GM20000 (cell line): ENCODE results near the gene C16orf92.
"Not testable (repeated sequence)": the region's sequence is repeated elsewhere in the genome, so short reads cannot be mapped to it uniquely, and the experiment has no call there.

Experiments
- DNase-seq: peaks from one replicate; pipeline ENCODE4 v3.0.0; 2012; ENCODE audit warnings: low spot score
- TF ChIP-seq, protein P1 (sequence below): IDR thresholded peaks from 2 replicates; pipeline ENCODE4 v1.5.1; 2012; ENCODE audit warnings: mild to moderate bottlenecking, control low read depth; ENCODE audit errors: extremely low read depth, missing control alignments

The C16orf92 gene

DNA sequence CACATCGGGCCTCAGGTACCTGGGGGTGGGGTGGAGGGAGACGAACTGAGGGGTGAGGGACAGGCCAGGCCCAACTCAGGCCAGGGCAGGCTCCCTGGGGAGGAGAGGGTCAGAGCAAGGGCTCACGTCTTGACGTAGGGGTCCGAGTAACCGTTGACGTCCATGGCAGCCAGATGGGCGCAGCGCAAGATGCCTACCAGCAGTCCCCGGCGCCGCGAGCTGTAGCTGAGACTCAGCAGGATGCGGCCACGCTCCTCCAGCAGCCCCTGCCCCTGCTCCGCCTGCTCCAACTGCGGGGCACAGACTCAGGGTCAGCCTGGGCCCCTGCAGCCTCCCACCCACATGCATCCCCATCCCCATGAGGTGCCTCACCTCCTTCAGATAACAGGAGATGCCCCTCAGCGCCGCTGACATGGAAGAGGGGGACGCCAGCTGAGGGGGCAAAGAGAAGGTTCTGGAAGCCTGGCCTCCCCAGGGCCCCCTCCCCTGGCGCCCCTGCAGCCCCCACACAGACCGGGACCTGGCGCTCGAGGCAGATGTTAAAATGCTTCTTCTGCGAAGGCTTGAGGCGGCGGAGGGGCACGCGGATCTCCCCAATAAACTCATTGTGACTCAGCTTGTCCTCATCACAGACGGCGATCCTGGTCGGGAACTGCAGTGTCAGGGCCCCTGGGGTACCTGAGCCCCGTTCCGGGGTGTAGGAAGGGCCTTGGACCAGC, 16.2 kb upstream of the C16orf92 start:
- TF ChIP-seq, protein P1, sequence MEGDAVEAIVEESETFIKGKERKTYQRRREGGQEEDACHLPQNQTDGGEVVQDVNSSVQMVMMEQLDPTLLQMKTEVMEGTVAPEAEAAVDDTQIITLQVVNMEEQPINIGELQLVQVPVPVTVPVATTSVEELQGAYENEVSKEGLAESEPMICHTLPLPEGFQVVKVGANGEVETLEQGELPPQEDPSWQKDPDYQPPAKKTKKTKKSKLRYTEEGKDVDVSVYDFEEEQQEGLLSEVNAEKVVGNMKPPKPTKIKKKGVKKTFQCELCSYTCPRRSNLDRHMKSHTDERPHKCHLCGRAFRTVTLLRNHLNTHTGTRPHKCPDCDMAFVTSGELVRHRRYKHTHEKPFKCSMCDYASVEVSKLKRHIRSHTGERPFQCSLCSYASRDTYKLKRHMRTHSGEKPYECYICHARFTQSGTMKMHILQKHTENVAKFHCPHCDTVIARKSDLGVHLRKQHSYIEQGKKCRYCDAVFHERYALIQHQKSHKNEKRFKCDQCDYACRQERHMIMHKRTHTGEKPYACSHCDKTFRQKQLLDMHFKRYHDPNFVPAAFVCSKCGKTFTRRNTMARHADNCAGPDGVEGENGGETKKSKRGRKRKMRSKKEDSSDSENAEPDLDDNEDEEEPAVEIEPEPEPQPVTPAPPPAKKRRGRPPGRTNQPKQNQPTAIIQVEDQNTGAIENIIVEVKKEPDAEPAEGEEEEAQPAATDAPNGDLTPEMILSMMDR = no peak
- DNase-seq = no peak

DNA sequence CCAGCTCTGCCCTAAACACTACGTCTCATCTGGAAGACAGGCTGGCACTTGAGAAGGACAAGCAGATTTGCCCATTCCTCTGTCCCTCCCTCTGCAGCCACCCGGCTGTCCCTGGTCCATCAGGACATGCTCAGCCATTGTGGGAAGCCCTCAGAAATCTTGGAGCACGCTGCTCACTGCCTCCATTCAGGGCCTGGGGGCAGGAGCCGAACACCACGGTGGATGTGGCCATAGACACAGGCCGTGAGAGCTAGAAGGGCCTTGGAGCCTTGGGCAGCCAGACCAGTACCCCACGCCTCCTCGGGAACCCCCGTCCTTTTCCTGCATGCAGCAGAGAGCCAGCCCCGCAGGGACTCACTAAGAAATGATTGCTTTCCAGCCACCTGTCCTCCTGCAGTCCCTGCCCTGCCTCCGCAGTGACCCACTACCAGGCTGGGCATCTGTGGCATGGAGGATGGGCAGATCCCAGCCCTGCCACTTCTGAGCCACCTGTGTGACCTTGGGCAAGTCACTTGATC, 15.6 kb upstream of the C16orf92 start:
- DNase-seq = no peak
- TF ChIP-seq, protein P1 = no peak

DNA sequence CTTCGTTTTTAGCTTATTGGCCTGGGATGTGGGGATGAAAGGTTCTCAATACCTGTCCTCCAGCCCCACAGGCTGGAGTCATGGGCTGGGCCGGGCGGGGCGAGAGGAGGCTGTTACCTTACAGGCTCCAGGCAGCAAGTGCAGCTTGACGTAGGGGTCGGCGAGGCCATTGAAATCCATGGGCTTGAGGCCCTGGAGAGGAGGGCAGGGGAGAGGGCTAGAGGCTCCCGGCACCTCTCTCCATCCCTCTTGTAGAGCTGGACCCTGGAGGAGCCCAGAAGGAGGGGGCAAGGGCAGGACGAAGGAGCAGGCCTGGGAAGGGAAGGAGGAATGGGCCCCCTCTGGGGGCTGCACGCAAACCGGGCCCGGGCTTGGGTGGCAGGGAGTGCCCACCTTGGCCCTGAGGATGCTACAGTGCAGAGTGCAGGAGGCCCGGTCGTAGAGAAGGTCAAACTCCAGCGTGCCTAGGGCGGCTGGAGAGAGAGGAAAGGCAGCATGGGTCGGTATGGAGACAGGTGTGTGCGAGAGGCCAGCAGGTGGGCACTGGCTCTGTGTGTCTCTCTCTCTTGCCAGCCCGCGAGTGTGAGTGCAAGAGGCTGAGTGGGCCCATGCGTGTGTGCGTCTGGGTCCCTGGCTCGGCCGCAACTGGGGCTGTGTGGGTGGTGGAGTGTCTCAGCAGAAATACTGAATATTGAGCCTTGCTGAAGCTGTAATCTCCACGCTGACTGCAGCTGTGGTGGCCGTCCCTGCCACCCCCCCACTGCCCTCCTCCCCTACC, 13.7 kb upstream of the C16orf92 start:
- DNase-seq = no peak
- TF ChIP-seq, protein P1 = no peak

- no peak for DNase-seq
- TF ChIP-seq, protein P1 = no peak
Observed at GRCh38 chr16:30009990-30010843, 12.8 kb upstream of the C16orf92 start.

GRCh38 chr16:30010844-30011713, 11.9 kb upstream of the C16orf92 start, which contains the start of gene DOC2A:
Gene DOC2A (minus strand): TSS chr16:30011027. CDS start chr16:30010222, 805 bp downstream.
- peak; percentile 68 for DNase-seq
- TF ChIP-seq, protein P1 = no peak

DNA sequence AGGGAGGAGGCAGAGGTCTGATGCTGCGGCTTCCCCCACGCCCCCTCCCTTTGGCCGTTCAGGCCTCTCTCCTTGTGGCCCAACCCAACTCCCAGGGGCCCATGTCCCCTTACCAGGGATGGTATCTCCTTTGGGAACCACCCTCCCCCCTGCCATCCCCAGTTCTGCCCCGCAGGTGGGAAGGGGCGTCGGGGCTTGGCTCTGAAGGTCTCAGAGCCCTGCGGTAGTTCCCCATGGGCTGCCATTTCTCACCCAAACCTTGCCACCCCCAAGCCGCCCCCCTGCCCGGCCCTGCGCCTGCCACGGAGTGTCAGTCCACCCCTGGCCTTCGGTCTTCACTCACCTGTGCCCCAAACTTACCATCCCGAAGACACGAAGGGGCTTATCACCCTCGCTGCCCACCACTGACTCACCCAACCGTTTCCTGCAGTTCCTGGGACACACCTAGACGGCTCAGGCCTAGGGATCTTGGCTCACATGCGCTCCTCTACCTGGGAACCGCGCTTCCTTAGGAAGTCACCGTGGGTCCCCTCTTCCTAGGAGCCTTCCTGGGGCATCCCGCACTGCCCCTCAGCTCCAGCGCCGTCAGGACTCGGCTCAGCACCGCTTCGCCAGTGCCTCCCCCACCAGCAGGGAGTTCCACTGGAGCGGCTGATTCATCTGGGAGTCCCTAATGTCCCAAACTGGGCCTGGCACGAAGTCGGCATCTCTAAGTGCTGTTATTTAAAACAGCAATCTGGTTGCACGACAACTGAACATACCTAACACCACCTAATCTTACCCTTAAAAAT, 11.1 kb upstream of the C16orf92 start:
- TF ChIP-seq, protein P1 = no peak
- no peak for DNase-seq

DNA sequence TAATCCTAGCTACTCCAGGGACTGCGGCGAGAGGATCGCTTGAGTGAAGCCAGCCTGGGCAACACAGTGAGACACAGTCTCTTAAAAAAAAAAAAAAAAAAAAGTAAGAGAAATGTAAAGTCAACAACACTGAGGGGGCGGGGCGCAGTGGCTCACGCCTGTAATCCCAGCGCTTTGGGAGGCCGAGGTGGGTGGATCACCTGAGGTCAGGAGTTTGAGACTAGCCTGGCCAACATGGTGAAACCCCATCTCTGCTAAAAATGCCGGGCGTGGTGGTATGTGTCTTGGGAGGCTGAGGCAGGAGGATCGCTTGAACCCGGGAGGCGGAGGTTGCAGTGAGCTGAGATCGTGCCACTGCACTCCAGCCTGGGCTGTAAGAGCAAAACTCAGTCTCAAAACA, 10.4 kb upstream of the C16orf92 start:
- DNase-seq = not testable (repeated sequence)

DNA sequence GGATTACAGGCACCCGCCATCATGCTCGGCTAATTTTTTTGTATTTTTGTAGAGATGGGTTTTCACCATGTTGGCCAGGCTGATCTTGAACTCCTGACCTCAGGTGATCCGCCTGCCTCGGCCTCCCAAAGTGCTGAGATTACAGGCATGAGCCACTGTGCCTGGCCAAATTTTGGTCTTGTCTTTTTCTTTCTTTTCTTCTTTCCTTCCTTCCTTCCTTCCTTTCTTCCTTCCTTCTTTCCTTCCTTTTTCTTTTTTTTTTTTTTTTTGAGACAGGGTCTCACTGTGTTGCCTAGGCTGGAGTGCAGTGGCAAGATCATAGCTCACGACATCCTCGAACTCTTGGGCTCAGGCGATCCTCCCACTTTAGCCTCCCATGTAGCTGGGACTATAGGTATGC, 7.5 kb upstream of the C16orf92 start:
- DNase-seq = not testable (repeated sequence)
